Dermis microvascular lymphatic vessel endothelial cell (primary cell): Measurements from ENCODE around the gene ZNF560. TPM values are rescaled to one million over a fixed set of nuclear protein-coding genes. Genes with fewer than 3 reads are reported as not detected.
"Not testable (repeated sequence)": the region's sequence is repeated elsewhere in the genome, so short reads cannot be mapped to it uniquely, and the experiment has no call there.

Experiments used
- DNase-seq, 2 donors: peaks; one replicate each; pipeline versions ENCODE4 v3.0.0 to v3.0.0-alpha.2; 2010; ENCODE audit warnings: low read depth in 2 of 2
- total RNA-seq: library from RNA; depleted of rRNA; stranded (reverse); fragments of >200 nt; gene quantifications from 2 replicates; pipeline ENCODE4 v1.2.1, GENCODE V29; 2014

ZNF560 gene
- total RNA-seq, result under 0.01 TPM in 2 replicates

- DNase-seq, result no peak
These were observed at the start of gene ZNF560 for GRCh38 chr19:9498183-9498902. ZNF560 (minus strand) TSS chr19:9498616; CDS start chr19:9475313, 23,303 bp downstream.

DNA sequence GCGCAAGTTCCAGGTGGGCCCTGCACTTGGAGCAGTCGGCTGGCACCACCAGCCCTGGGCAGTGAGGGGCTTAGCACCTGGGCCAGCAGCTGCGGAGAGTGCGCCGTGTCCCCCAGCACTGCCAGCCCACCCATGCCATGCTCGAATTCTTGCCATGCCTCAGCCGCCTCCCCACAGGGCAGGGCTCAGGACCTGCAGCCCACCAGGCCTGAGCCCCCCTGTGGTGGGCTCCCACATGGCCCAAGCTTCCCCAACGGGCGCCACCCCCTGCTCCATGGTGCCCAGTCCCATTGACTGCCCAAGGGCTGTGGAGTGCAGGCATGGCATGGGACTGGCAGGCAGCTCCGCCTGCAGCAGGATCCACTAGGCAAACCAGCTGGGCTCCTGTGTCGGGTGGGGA lies 49.5 kb upstream of the ZNF560 start:
- no peak for DNase-seq

- not testable (repeated sequence) for DNase-seq
These were observed 42.9 kb upstream of the ZNF560 start for GRCh38 chr19:9541281-9541680.

DNA sequence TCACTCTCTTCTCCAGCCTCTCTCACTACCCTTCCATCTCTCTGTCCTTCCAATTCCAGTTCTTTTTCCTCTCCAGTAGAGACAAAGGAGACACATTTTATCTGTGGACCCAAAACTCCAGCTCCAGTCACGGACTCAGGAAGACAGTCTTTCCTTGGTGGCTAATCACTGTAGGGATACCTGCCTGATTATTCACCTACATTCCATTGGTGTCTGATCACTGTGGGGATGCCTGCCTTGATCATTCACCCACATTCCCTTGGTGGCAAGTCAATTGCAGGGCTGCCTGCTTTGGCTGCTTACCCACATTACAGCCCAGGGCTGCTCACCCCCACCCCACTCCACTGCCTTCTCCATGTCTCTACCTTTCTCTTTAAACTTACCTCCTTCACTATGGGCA lies 41.5 kb upstream of the ZNF560 start:
- not testable (repeated sequence) for DNase-seq

DNA sequence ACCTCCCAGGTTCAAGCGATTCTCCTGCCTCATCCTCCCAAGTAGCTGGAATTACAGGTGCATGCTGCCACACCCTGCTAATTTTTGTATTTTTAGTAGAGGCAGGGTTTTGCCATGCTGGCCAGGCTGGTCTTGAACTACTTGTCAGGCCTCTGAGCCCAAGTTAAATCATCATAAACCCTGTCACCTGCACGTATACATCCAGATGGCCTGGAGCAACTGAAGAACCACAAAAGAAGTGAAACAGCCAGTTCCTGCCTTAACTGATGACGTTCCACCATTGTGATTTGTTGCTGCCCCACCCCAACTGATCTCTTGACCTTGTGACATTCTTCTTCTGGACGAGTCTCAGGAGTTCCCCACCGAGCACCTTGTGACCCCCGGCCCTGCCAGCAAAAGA lies 40.8 kb upstream of the ZNF560 start:
- not testable (repeated sequence) for DNase-seq

DNA sequence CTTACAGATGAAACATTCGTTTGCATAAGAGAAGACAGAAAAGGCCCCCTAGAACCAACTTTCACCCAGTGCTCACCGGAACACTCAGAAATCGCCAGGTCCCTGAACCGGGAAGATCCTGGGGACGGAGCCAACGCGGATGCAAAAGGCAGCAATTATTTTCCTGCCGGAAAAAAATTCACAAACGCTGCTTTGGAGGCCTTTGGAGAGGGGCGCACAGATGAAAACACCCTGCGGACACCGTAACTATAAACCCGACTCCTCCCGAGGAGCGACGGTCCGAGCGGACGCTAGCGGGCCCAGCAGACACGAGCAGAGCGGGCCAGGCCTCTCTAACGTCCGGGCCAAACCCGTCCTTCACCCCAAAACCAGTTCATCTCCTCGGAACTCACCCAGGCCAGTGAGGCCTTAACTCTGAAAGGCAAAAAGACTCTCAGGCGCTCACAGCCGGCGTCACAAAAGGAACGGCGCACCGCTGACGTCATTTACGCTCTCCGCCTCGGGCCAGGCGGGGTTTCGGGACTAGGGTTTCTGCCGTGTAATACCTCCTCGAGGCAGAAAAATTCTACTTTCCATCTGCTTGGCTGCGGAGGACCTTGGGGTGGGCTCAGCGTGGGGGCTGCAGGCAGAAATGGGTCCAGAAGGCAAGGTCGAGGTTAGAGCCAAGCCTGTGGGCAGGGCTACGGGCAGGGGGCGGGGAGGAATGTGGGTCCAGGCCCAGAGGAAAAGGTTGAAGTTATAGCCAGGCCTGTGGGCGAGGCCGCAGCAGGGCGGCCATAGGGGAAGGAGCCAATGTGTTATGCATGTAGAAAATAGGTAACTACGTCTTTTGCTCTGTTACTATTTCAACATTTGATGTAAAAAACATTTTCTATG lies 40.0 kb upstream of the ZNF560 start, which contains the start of gene ZNF426:
TSS of gene ZNF426 (minus strand) at position 463 of the 876 bp plus-strand sequence. CDS start 2,413 bp downstream, outside the sequence.
- peak; percentile 84 to 91 for DNase-seq

DNA sequence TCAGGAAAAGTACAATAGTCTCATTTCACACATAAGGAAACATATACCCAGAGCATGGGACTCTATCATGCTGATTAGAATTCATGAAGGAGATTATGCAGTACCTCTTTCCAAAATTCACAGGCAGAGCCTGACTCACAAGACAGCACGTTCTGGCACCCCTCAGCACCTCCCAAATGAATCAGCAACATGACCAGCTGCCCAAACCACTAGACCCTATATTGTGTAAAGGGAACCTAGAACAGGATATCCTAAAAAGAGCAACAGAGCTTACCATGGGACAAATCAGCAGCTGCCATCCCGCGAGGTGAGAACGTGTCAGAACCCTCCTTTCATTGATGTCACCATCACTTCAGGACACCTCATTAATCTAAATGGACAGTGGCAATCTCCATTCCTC lies 37.5 kb upstream of the ZNF560 start:
- DNase-seq, result no peak

GRCh38 chr19:9531933-9532332 lies 33.5 kb upstream of the ZNF560 start:
- DNase-seq, result no peak

GRCh38 chr19:9528757-9529336 lies 30.4 kb upstream of the ZNF560 start:
- no peak for DNase-seq

DNA sequence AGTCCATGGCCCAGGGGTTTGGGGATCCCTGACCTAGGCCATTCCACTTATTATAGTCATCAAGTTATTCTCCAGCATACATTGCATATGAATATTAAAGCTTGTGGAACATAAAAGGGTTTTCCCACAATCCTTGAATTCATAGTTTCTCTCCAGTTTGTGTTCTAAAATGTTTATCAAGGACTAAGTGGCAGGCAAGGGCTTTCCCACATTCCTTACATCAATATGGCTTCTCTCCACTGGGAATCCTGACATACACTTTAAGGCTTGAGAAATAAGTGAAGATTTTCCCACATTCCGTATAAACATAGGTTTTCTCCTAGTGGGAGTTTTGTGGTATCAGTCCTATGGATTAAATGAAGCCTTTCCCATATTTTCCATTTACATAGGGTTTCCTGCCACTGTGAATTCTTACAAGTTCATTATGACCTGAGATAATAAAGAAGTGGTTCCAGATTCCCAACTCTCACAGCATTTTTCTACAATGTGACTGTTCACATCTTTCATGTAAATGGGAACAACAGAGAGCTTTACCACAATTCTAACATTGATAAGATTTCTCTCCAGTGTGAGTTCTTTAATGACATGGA lies 25.6 kb upstream of the ZNF560 start:
- no peak for DNase-seq

- DNase-seq, result no peak
These were observed 8.9 kb upstream of the ZNF560 start for GRCh38 chr19:9507285-9507684.

GRCh38 chr19:9500796-9501195 lies 2.4 kb upstream of the ZNF560 start:
- no peak for DNase-seq

GRCh38 chr19:9494096-9494495 lies 4.3 kb downstream of the ZNF560 start:
- no peak for DNase-seq

- no peak for DNase-seq
These were observed 11.4 kb downstream of the ZNF560 start for GRCh38 chr19:9487016-9487415.

DNA sequence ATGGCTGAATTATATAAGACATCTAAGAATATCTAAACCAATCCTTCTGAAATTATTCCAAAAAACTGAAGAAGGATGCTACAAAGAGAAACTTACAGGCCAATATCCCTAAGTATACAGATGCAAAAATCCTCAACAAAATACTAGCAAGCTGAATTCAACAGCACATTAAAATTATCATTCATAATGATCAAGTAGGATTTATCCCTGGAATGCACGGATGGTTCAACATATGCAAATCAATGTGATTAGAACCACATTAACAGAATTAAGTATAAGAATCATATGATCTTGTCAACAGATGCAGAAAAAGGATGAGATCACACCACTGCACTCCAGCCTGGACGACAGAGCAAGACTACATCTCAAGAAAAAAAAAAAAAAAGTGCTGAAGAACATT lies 13.3 kb downstream of the ZNF560 start:
- DNase-seq, result no peak

- DNase-seq, result no peak
These were observed 23.4 kb downstream of the ZNF560 start for GRCh38 chr19:9474975-9475374.

GRCh38 chr19:9467161-9467560 lies 31.3 kb downstream of the ZNF560 start:
- no peak for DNase-seq

GRCh38 chr19:9461938-9462337 lies 36.5 kb downstream of the ZNF560 start:
- no peak for DNase-seq

GRCh38 chr19:9456018-9456689 lies 42.3 kb downstream of the ZNF560 start:
- DNase-seq, result no peak

DNA sequence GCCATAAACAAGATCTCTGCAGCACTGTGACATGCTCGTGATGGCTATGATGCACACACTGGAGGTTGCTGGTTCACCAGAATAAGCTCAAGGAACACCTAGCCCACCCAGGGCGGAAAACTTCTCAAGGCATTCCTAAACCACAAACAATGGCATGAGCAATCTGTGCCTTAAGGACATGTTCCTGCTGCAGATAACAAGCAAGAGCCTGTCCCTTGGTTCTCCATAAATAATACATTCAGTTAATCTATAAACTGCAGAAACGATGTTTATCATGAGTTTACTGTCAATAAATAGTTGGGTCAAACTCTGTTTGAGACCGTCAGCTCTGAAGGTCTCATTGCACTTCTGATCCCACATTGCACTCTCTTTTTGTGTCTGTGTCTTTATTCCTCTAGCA lies 44.5 kb downstream of the ZNF560 start:
- DNase-seq, result no peak

DNA sequence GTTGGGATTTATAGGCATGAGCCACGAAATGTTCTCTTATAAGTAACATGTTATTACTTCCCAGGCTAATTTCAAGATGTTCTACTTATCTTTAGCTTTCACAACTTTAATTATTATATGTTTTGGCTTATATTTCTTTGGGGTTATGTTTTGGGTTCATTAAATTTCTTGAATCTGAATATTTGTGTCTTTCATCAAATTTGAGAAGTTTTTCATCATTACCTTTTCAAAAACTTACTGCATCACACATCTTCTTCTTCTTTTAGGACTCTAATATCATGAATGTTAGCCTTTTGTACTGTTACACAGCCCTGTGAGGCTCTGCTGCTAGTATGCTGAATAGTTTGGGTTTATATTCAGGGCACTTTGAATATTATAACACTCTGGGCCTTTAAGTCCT lies 53.4 kb downstream of the ZNF560 start:
- no peak for DNase-seq
